HG03039 (cell line): Measurements from ENCODE around the gene ZMYM4.
"Not testable (repeated sequence)": the region's sequence is repeated elsewhere in the genome, so short reads cannot be mapped to it uniquely, and the experiment has no call there.

Source experiments
- ATAC-seq: cut with Tn5 transposase; IDR thresholded peaks from one replicate; pipeline ENCODE4 v1.9.1; 2021; ENCODE audit warnings: mild to moderate bottlenecking, moderate library complexity; ENCODE audit not compliant: unreplicated experiment

Gene ZMYM4

DNA sequence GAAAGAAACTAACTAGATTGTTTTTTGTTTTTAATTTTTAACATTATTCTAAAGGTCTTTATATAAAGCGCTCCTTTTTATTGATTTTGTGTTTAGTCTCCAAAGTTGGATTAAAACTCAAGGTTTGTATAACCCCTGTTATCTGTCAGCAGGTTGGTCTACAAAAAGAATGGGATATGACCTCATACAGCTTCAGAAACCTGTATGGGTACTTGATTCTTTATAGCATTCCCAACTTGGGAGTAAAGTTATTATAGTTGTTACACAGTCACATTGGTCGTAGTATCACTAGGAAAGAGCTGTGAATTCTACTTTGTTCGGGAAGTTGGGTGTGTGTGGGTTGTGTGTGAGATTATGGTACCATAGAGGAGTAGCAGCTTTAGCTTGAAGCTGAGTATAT lies 52.4 kb downstream of the ZMYM4 start:
- no peak for ATAC-seq

DNA sequence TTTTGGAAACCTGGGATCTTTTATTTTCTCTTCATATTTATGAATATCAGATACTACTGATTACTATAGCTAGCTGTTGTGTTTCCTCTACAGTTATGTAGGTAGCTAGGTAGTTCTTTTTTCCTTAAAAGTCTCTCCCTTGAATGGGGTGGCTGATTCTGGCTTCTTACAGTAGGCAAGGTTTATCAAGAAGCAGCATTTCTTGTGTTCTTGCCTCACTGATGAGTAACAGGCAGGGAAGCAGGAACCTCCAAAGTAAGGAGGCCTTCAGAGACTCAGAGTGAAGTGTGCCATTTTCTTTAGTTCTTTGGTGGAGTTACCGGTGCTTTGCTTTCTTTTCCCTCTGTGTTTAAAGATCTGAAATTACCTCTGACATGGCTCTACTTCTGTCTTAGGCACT lies 56.0 kb downstream of the ZMYM4 start:
- no peak for ATAC-seq

DNA sequence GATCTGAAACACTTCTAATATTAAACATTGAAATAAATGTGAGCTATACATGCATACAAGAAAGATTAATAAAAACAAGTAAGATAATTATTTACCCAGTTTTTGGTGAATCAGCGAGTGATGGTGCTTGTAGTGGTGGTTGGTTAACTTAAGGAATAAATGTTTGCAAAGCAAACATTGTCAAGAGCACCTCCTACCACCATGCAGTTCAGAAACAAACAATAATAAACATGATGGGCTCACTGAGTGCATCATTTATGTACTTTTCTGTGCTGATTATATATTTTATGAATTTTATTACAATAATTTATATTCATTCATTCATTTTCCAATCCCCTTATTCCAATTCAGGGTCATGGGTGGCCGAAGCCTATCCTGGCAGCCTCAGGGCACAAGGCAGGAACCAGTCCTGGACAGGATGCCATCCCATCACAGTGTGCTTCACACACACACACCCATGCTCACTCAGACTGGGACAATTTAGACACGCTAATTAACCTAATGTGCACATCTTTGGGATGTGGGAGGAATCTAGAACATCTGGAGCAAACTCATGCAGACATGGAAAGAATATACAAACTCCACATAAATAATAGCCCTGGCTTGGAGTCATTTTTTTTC lies 57.8 kb downstream of the ZMYM4 start:
- ATAC-seq = no peak

GRCh38 chr1:35331618-35332017 lies 63.1 kb downstream of the ZMYM4 start:
- not testable (repeated sequence) for ATAC-seq

DNA sequence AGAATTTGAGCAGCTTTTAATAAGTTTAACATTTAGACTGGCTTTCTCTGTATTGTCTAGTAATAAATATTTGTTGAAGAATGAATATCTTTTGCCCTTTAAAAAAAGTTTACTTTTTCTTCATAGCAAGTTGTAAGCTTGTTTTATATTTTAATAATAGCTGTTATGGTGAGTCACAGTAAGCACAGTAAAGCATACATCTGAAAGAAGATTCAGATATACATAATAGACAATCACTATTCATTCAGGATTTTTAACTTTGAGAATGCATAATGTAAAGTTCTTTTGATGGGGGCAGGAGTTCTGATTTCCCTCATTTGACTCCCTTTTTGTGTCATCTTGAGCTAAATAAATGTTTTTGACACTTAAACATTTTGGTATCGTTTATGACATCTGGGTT lies 66.0 kb downstream of the ZMYM4 start:
- no peak for ATAC-seq

DNA sequence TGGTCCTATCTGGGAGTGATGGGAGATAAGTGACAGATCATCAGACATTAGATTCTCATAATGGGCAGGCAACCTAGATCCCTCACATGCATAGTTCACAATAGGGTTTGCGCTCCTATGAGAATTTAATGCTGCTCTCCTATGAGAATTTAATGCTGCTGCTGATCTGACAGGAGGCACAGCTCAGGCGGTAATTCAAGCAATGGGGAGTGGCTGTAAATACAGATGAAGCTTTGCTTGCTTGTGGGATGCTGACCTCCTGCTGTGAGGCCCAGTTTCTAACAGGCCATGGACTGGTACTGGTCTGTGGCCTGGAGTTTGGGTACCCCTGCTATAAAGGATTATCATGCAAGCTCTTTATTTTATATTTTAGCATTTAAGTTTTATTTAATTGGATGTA lies 72.0 kb downstream of the ZMYM4 start:
- no peak for ATAC-seq

- no peak for ATAC-seq
Measured at GRCh38 chr1:35345439-35345981, 77.0 kb downstream of the ZMYM4 start.

GRCh38 chr1:35350872-35351271 lies 82.4 kb downstream of the ZMYM4 start:
- no peak for ATAC-seq

DNA sequence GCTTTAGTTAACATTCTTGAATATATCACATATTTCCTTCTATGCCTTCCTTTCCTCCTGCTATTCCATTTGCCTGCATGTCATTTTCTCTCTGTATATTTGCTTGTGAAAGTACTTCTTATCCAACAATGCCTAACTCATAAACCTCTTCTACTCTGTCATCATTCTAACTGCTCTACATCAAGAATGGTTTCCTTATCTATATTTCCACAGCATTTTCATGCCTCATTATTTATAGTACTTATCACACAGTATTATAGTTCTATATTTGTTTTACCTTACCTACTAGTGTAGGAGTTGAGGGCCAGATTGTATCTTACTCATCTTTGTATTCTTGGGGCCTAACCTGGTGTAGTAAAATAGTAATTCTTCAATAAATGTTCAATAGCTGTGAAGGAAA lies 91.5 kb downstream of the ZMYM4 start:
- ATAC-seq = no peak

DNA sequence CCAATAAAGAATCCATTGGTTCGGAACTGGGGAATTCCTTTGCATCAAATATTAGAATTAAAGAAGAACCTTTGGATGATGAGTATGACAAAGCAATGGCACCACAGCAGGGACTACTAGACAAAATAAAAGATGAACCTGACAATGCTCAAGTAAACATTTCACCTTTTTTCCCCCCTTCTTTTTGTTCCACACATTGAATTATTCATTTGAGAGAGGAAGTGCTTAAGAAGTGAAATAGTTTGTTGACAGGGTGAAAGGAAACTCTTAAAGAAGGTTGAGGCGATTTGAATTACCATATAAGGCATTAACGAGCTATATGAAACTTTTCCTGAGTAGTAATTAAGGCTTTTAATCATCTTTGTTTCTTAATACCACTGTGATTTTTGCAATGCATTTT lies 93.1 kb downstream of the ZMYM4 start:
- no peak for ATAC-seq

GRCh38 chr1:35364741-35365140 lies 96.2 kb downstream of the ZMYM4 start:
- no peak for ATAC-seq

GRCh38 chr1:35367914-35368313 lies 99.4 kb downstream of the ZMYM4 start:
- no peak for ATAC-seq

DNA sequence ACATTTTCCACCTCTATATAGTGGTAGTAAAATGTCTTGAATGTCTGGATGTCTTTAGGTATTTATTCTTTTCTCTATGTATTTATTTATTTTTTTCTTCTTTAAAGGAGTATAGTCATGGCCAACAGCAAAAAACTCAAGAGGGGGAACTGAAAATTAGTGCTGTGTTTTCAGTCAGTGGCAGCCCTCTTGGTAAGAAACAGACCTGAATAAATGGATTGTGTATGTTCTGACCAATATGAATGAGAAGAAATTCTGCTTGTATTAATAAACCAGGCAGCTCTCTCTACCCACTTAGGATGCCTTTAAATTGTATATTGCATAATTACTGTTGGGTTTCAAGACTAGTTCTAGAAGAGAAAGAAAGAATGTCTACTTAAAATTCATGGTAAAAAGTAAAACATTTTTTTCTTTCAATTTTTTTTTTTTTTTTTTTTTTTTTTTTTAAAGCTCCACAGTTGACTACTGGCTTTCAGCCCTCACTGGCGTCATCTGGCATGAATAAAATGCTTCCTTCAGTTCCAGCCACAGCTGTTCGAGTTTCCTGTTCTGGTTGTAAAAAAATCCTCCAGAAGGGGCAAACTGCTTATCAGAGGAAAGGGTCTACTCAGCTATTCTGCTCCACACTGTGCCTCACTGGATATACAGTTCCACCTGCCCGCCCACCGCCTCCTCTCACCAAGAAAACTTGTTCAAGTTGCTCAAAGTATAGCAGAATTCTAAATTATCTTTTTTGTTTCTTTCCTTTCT lies 101.6 kb downstream of the ZMYM4 start:
- no peak for ATAC-seq

DNA sequence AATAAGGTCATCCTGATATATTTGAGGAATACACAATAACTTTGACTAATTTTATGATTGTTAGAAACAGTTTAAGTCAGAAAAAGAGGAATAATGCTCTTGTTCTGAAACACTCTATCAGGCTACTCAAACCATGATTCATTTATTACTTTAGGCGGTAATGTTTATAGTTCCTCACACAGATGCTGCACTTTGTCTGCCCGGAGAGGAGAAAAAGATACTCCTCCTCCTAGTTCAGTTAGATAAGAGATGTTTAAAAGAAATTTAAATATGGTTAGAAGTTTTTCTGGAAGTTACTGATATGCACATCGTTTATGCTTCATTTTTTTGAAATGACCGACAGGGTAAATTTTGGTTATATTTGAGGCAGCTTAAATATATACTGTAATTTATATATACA lies 103.0 kb downstream of the ZMYM4 start:
- no peak for ATAC-seq

- ATAC-seq = no peak
Measured at GRCh38 chr1:35377555-35377954, 109.0 kb downstream of the ZMYM4 start.

GRCh38 chr1:35379317-35380000 lies 111.0 kb downstream of the ZMYM4 start:
- ATAC-seq = no peak

GRCh38 chr1:35380111-35380510 lies 111.6 kb downstream of the ZMYM4 start:
- ATAC-seq = not testable (repeated sequence)

DNA sequence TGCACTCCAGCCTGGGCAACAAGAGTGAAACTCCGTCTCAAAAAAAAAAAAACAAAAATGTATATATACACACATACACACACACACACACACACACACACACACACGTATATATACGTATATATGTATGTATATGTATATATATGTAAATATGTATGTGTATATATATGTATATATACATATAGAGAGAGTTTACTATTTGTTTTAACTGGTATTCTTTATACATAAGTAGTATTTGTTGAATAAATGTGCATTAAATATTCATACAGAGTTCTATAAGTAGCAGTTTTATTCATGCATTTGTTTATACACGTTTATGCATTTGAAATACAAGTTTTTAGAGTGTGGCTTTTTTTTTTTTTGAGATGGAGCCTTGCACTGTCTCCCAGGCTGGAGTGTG lies 113.6 kb downstream of the ZMYM4 start:
- ATAC-seq = no peak

GRCh38 chr1:35386290-35386689 lies 117.8 kb downstream of the ZMYM4 start:
- no peak for ATAC-seq

DNA sequence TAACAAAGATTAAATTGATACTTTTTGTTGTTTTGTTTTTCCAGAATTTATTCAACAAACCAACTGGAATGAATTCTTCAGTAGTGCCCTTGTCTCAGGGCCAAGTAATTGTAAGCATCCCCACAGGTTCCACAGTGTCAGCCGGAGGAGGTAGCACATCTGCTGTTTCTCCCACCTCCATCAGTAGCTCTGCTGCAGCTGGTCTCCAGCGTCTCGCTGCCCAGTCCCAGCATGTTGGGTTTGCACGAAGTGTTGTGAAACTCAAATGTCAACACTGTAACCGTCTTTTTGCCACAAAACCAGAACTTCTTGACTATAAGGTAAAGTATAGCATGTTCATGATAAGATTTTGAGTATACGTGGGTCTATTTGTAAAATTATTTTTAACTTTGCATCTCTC lies 118.5 kb downstream of the ZMYM4 start:
- ATAC-seq = no peak

- no peak for ATAC-seq
Measured at GRCh38 chr1:35390600-35391494, 122.3 kb downstream of the ZMYM4 start.
